ENCODE measurements around the gene CDH22. TPM values are rescaled to one million over a fixed set of nuclear protein-coding genes. Genes with fewer than 3 reads are reported as not detected.

The CDH22 gene
- total RNA-seq, 1 experiment from 2014 or later: 0.11 TPM

DNA sequence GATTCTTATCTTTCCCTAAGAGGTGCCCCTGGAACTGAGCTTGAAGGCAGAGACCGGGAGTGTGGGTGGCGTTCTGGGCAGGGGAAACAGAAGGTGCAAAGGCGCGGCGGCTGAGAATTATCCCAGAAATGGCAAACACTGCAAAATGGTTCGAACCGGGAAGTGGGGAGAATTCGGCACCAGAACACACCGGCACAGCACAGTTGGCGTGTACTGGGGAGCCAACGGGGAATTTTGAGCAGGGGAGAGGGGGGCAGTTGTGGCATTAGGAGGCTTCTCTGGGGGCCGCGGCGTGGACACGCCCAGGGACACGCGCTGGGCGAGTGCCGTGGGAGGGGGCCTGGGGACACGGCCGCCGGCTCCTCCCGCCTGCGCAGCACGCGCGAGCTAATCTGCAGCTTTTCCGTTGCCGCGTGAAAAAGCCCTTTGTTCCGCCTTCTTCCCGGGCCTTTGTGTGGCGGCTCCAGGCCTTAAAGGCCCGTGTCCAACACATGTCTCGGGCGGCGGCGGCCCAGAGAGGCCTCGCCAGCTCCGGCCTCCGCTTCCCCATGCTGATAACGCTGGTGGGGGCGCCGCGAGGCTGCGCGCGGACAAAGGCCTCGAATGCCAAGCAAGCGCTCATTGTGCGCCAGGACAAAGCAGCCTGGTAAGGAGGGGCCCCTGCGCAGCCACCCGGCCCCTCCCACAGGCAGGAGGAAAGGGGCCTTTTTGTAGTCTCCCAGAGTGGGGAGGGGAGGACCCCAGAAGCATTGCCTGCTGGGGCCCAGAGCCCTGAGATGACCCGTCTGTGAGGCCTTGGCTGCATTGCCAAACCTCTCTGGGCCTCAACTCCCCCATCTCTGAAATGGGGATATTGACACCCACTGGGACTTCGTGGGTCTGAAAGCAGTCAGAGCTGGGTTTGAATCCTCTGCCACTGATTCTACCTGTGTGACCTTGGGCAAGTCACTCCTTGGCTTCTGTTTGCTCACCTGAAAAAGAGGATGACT, 107.4 kb downstream of the CDH22 start:
- Mint-ChIP-seq H3K4me1 (ENCODE audit: low read depth, unreplicated experiment) (no peaks in the 10 kb centered on the region), H3K27ac (ENCODE audit: unreplicated experiment) (no peak overlapping the region), H3K36me3 (ENCODE audit: insufficient read depth, unreplicated experiment) (no peaks in the 10 kb centered on the region), H3K9me3 (ENCODE audit: unreplicated experiment) (no peaks in the 10 kb centered on the region), H3K27me3 (ENCODE audit: insufficient read depth, unreplicated experiment) (peaks cover 44% of the 10 kb centered on the region), H3K4me3 (ENCODE audit: unreplicated experiment) (no peak overlapping the region)
- Histone ChIP-seq H3K4me1 (no peaks in the 10 kb centered on the region; the same call in 1 of the 2 replicates), H3K36me3 (ENCODE audit: control insufficient read depth, insufficient read depth, low read length) (no peaks in the 10 kb centered on the region), H3K9me3 (no peaks in the 10 kb centered on the region; the same call in 1 of the 2 replicates), H3K27me3 (replicated peaks; ENCODE audit: control insufficient read depth, insufficient read depth, low read length) (peaks cover 4% of the 10 kb centered on the region; the same call in 1 of the 2 replicates), H3K4me3 (ENCODE audit: low read depth, low read length) (no peak overlapping the region)
- TF ChIP-seq, protein P1, sequence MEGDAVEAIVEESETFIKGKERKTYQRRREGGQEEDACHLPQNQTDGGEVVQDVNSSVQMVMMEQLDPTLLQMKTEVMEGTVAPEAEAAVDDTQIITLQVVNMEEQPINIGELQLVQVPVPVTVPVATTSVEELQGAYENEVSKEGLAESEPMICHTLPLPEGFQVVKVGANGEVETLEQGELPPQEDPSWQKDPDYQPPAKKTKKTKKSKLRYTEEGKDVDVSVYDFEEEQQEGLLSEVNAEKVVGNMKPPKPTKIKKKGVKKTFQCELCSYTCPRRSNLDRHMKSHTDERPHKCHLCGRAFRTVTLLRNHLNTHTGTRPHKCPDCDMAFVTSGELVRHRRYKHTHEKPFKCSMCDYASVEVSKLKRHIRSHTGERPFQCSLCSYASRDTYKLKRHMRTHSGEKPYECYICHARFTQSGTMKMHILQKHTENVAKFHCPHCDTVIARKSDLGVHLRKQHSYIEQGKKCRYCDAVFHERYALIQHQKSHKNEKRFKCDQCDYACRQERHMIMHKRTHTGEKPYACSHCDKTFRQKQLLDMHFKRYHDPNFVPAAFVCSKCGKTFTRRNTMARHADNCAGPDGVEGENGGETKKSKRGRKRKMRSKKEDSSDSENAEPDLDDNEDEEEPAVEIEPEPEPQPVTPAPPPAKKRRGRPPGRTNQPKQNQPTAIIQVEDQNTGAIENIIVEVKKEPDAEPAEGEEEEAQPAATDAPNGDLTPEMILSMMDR (IDR thresholded peaks at IDR 0.05; ENCODE audit: insufficient read depth in 1 of 2, low read depth in 1 of 2, low read length in 1 of 2, severe bottlenecking in 1 of 2, unreplicated experiment in 1 of 2): no peak
- intact Hi-C loops (cut with micrococcal nuclease; ENCODE audit: unreplicated experiment): no loop called here
- CTCF ChIA-PET: no interaction called here
- no peak for DNase-seq
- POLR2A ChIA-PET: no interaction called here
- no TSS peak for BruUV-seq (replicated peaks)

DNA sequence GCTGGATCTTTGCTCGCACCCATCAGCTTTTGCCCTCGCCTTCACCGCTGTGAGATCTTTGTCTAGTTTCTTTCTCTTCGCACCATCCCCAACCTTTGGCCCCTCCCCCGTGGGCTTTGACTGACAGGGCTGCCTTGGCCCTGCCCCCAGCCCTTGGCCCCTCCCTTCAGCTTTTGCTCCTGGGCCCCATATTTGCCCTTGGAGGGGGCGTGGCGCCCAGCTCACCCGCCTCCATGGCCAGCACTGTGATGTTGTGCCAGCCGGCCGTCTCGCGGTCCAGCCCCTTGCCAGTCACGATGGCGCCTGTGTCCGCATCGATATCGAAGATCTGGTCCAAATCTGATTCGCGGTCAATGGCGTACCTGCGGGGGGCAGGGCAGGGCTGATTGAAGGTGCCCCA, 109.1 kb downstream of the CDH22 start:
- CTCF ChIA-PET: no interaction called here

DNA sequence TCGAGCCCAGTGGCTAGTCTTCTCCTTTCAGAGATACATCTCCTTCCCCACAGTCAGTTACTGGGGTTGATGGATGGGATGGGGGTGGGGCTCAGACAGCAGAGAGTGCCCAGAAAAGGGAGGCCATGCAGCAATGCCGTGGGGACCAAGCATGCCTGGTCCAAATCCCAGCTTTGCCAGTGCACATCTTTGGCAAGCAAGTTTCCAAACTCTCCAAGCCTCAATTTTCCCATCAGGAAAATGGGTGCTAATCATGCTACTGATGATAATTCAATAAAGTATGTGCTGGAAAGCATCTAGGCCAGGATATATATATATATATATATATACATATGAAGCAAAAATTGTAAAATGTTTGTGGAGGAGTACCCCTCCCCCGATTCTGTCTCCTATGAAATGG, 111.3 kb downstream of the CDH22 start:
- no peak for DNase-seq
- H3K4me1 Mint-ChIP-seq (ENCODE audit: low read depth, unreplicated experiment): no peaks in the 10 kb centered on the region
- BruUV-seq (replicated peaks): no TSS peak
- CTCF ChIA-PET: no interaction called here
- peaks cover 29% of the 10 kb centered on the region for H3K27me3 Mint-ChIP-seq (ENCODE audit: insufficient read depth, unreplicated experiment)
- no peaks in the 10 kb centered on the region for H3K4me1 ChIP-seq
- no peaks in the 10 kb centered on the region for H3K36me3 ChIP-seq (ENCODE audit: control insufficient read depth, insufficient read depth, low read length)
- TF ChIP-seq, protein P1 (IDR thresholded peaks at IDR 0.05; ENCODE audit: insufficient read depth in 1 of 2, low read depth in 1 of 2, low read length in 1 of 2, severe bottlenecking in 1 of 2, unreplicated experiment in 1 of 2): no peak
- H3K27ac Mint-ChIP-seq (ENCODE audit: unreplicated experiment): no peak overlapping the region
- no peaks in the 10 kb centered on the region; the same call in 1 of the 2 replicates for H3K27me3 ChIP-seq (replicated peaks; ENCODE audit: control insufficient read depth, insufficient read depth, low read length)
- no peak overlapping the region for H3K4me3 ChIP-seq (ENCODE audit: low read depth, low read length)
- no peak overlapping the region for H3K4me3 Mint-ChIP-seq (ENCODE audit: unreplicated experiment)
- no peaks in the 10 kb centered on the region; the same call in 1 of the 2 replicates for H3K9me3 ChIP-seq
- POLR2A ChIA-PET: no interaction called here
- intact Hi-C loops (cut with micrococcal nuclease; ENCODE audit: unreplicated experiment): no loop called here
- no peaks in the 10 kb centered on the region for H3K36me3 Mint-ChIP-seq (ENCODE audit: insufficient read depth, unreplicated experiment)
- H3K9me3 Mint-ChIP-seq (ENCODE audit: unreplicated experiment): no peaks in the 10 kb centered on the region

More for the DNA sequence above, 109.1 kb downstream of the CDH22 start:
- POLR2A ChIA-PET: no interaction called here
- Mint-ChIP-seq H3K4me1 (ENCODE audit: low read depth, unreplicated experiment) (no peaks in the 10 kb centered on the region), H3K27ac (ENCODE audit: unreplicated experiment) (no peak overlapping the region), H3K36me3 (ENCODE audit: insufficient read depth, unreplicated experiment) (no peaks in the 10 kb centered on the region), H3K27me3 (ENCODE audit: insufficient read depth, unreplicated experiment) (peaks cover 37% of the 10 kb centered on the region), H3K9me3 (ENCODE audit: unreplicated experiment) (no peaks in the 10 kb centered on the region), H3K4me3 (ENCODE audit: unreplicated experiment) (no peak overlapping the region)
- peak in 1 of 2 experiments; percentile 34 for DNase-seq
- Histone ChIP-seq H3K9me3 (no peaks in the 10 kb centered on the region; the same call in 1 of the 2 replicates), H3K4me1 (no peaks in the 10 kb centered on the region; the same call in 1 of the 2 replicates), H3K36me3 (ENCODE audit: control insufficient read depth, insufficient read depth, low read length) (no peaks in the 10 kb centered on the region), H3K4me3 (ENCODE audit: low read depth, low read length) (no peak overlapping the region), H3K27me3 (replicated peaks; ENCODE audit: control insufficient read depth, insufficient read depth, low read length) (peaks cover 3% of the 10 kb centered on the region; the same call in 1 of the 2 replicates)
- intact Hi-C loops (cut with micrococcal nuclease; ENCODE audit: unreplicated experiment): no loop called here
- no TSS peak for BruUV-seq (replicated peaks)
- TF ChIP-seq, protein P1 (IDR thresholded peaks at IDR 0.05; ENCODE audit: insufficient read depth in 1 of 2, low read depth in 1 of 2, low read length in 1 of 2, severe bottlenecking in 1 of 2, unreplicated experiment in 1 of 2): no peak

Measured in Caco-2 (cell line).